SU-DHL-6 (cell line): ENCODE data around the gene GANC.

Experiments
- H2AFZ ChIP-seq: fragments of 200-600 bp; sonication (generic); 2 replicates; pipeline ENCODE4 v1.6.1; 2014; ENCODE audit warnings: low read depth, mild to moderate bottlenecking, moderate library complexity, mixed read lengths, antibody characterized with exemption, low read length; ENCODE audit not compliant: severe bottlenecking
- H3F3A ChIP-seq: fragments of 200-600 bp; shearing (Covaris generic); 2 replicates; pipeline ENCODE4 v1.6.0; 2016; ENCODE audit warnings: antibody characterized with exemption, mild to moderate bottlenecking; ENCODE audit not compliant: insufficient read depth
- H3K27ac ChIP-seq: fragments of 200-600 bp; sonication (generic); 2 replicates; pipeline ENCODE4 v1.5.1; 2016; ENCODE audit warnings: low read depth, mild to moderate bottlenecking, low read length, moderate library complexity, mixed read lengths
- H3K27me3 ChIP-seq: fragments of 200-600 bp; sonication (generic), shearing (Covaris generic); 2 replicates; pipeline ENCODE4 v1.6.0; 2014; ENCODE audit warnings: mild to moderate bottlenecking, low read length
- H3K36me3 ChIP-seq: fragments of 200-600 bp; sonication (generic); 2 replicates; pipeline ENCODE4 v1.6.1; 2014; ENCODE audit warnings: mild to moderate bottlenecking, low read length, mixed read lengths
- H3K4me2 ChIP-seq: fragments of 300-600, 200-600 bp; shearing (Covaris generic), sonication (generic); 2 replicates; pipeline ENCODE4 v1.6.0; 2014; ENCODE audit warnings: low read length, low read depth, mild to moderate bottlenecking; ENCODE audit not compliant: poor library complexity, severe bottlenecking
- H3K4me3 ChIP-seq: fragments of 200-600 bp; sonication (generic); 2 replicates; pipeline ENCODE4 v1.5.1; 2014; ENCODE audit warnings: antibody characterized with exemption, low read length, mild to moderate bottlenecking, mixed read lengths; ENCODE audit not compliant: insufficient read depth, poor library complexity, severe bottlenecking
- H3K79me2 ChIP-seq: fragments of 200-600 bp; sonication (generic); 2 replicates; pipeline ENCODE4 v1.6.1; 2014; ENCODE audit warnings: mild to moderate bottlenecking, low read length, moderate library complexity; ENCODE audit not compliant: insufficient read depth
- H3K9ac ChIP-seq: fragments of 200-600 bp; sonication (generic); 2 replicates; pipeline ENCODE4 v1.7.0; 2014; ENCODE audit warnings: mild to moderate bottlenecking, low read length
- H3K9me2 ChIP-seq: fragments of 200-600 bp; sonication (generic); replicated peaks from 2 replicates; pipeline ENCODE4 v1.6.1; 2014; ENCODE audit warnings: low read length; ENCODE audit not compliant: insufficient read depth
- H3K9me3 ChIP-seq: fragments of 200-600 bp; sonication (generic); 2 replicates; pipeline ENCODE4 v1.6.1; 2014; ENCODE audit warnings: low read length, mixed read lengths; ENCODE audit not compliant: insufficient read depth
- H4K20me1 ChIP-seq: fragments of 200-600 bp; sonication (generic); 2 replicates; pipeline ENCODE4 v1.6.1; 2014; ENCODE audit warnings: low read depth, mild to moderate bottlenecking, antibody characterized with exemption, low read length, moderate library complexity, mixed read lengths
- EZH2phosphoT487 ChIP-seq: fragments of 200-600 bp; sonication (generic), shearing (Covaris generic); conservative IDR thresholded peaks from 2 replicates; pipeline ENCODE4 v1.6.1; 2018; ENCODE audit warnings: mild to moderate bottlenecking, antibody characterized with exemption, low read length, moderate library complexity, mixed read lengths
- TF ChIP-seq, protein P1 (sequence below): fragments of 200-600 bp; sonication (generic); IDR thresholded peaks from one replicate; pipeline ENCODE4 v1.5.1; 2017; ENCODE audit warnings: antibody characterized with exemption, mild to moderate bottlenecking, low read length, moderate library complexity; ENCODE audit not compliant: insufficient read depth, poor library complexity, severe bottlenecking

Gene GANC

DNA sequence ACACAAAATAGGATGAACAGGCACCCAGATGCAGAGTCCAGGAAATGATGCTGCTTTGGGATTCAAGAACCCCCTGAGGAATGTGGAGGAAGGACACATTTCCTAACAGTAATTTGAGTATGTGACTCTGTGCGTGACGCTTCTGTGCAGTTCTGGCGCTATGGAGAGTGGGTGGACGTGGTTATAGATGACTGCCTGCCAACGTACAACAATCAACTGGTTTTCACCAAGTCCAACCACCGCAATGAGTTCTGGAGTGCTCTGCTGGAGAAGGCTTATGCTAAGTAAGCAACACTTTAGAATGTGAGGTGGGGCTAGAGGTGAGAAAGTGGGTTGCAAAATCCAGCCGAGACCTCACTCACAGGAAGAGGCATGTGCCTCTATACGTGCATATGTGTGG lies 114.6 kb downstream of the GANC start:
- H4K20me1 ChIP-seq: no peaks in the 10 kb centered on the region
- no peaks in the 10 kb centered on the region for H3F3A ChIP-seq
- no peak overlapping the region for H3K27ac ChIP-seq
- no peak overlapping the region for H2AFZ ChIP-seq
- H3K9me2 ChIP-seq: no peaks in the 10 kb centered on the region
- H3K4me2 ChIP-seq: no peak overlapping the region
- TF ChIP-seq, protein P1, sequence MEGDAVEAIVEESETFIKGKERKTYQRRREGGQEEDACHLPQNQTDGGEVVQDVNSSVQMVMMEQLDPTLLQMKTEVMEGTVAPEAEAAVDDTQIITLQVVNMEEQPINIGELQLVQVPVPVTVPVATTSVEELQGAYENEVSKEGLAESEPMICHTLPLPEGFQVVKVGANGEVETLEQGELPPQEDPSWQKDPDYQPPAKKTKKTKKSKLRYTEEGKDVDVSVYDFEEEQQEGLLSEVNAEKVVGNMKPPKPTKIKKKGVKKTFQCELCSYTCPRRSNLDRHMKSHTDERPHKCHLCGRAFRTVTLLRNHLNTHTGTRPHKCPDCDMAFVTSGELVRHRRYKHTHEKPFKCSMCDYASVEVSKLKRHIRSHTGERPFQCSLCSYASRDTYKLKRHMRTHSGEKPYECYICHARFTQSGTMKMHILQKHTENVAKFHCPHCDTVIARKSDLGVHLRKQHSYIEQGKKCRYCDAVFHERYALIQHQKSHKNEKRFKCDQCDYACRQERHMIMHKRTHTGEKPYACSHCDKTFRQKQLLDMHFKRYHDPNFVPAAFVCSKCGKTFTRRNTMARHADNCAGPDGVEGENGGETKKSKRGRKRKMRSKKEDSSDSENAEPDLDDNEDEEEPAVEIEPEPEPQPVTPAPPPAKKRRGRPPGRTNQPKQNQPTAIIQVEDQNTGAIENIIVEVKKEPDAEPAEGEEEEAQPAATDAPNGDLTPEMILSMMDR: no peak
- no peak for TF ChIP-seq EZH2phosphoT487
- H3K9me3 ChIP-seq: no peaks in the 10 kb centered on the region
- H3K27me3 ChIP-seq: no peaks in the 10 kb centered on the region
- no peaks in the 10 kb centered on the region for H3K79me2 ChIP-seq
- H3K4me3 ChIP-seq: no peak overlapping the region
- no peak overlapping the region for H3K9ac ChIP-seq
- no peaks in the 10 kb centered on the region for H3K36me3 ChIP-seq

GRCh38 chr15:42392309-42393024 lies 119.5 kb downstream of the GANC start:
- Histone ChIP-seq H3K36me3 (no peaks in the 10 kb centered on the region), H3K9me2 (no peaks in the 10 kb centered on the region), H3K9ac (no peak overlapping the region), H3K27ac (no peak overlapping the region), H4K20me1 (no peaks in the 10 kb centered on the region), H3K4me2 (no peak overlapping the region), H3K9me3 (no peaks in the 10 kb centered on the region), H2AFZ (no peak overlapping the region), H3K79me2 (no peaks in the 10 kb centered on the region), H3K4me3 (no peak overlapping the region), H3F3A (no peaks in the 10 kb centered on the region), H3K27me3 (no peaks in the 10 kb centered on the region)
- TF ChIP-seq, protein P1: no peak

DNA sequence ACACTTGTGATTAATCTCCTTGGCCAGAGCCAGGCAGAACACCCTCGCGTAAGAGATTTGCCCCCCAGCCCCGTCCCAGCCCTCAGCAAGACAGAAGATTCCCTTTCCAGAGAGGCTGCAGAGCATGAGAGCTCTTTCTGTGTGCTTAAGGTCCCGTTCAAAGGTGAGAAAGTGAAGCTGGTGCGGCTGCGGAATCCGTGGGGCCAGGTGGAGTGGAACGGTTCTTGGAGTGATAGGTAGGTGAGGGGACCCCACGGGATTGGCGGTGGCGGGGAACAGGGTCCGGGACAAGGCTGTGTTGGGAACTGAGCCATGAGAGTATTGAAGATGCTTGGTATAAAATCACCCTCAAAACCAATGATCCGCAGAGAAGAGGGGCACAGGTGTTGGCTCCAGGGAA lies 121.1 kb downstream of the GANC start:
- no peak overlapping the region for H3K4me2 ChIP-seq
- no peaks in the 10 kb centered on the region for H3K9me2 ChIP-seq
- no peaks in the 10 kb centered on the region for H4K20me1 ChIP-seq
- no peak overlapping the region for H3K27ac ChIP-seq
- H3K4me3 ChIP-seq: no peak overlapping the region
- H3K36me3 ChIP-seq: no peaks in the 10 kb centered on the region
- H3F3A ChIP-seq: no peaks in the 10 kb centered on the region
- H3K9me3 ChIP-seq: no peaks in the 10 kb centered on the region
- H3K27me3 ChIP-seq: no peaks in the 10 kb centered on the region
- no peak overlapping the region for H3K9ac ChIP-seq
- H3K79me2 ChIP-seq: no peaks in the 10 kb centered on the region
- TF ChIP-seq EZH2phosphoT487: no peak
- TF ChIP-seq, protein P1: no peak
- no peak overlapping the region for H2AFZ ChIP-seq
